ENCODE measurements around the gene CLK3. TPM values are rescaled to one million over a fixed set of nuclear protein-coding genes. Genes with fewer than 3 reads are reported as not detected.

CLK3 gene
- total and polyA plus RNA-seq, 2 donors (not counting 3 experiments of a cell fraction or from before 2014, with no cell fraction given): 75.5 to 121 TPM

DNA sequence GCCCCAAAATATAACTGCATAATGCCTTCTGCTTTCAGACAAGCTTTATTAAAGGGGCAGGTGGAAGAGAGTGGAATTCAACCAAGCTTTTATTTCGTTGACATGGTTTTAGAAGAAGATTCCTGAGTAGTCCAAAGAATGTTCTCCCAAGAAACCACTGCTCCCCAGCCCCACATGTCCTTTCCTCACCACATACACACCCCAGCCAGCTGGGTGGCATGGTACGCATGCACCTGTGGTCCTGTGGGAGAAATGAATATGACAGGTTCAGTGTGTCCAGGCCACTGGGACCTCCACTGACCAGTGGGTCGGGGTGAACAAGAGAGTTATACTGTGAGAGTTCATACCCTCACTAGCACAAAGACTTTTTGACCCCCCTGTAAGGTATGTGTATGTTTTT is 44.4 kb upstream of the CLK3 start:
- no peak overlapping the region for H2AFZ ChIP-seq (ENCODE audit: low read depth, low read length)
- CTCF ChIA-PET: interaction anchor here (0.6 to 1.5 kb wide), 2 partner anchors 9 to 50 kb away, joined by 3 read pairs; no protein-coding TSS in a partner anchor

More for the DNA sequence above, 44.4 kb upstream of the CLK3 start:
- intact Hi-C loops (cut with micrococcal nuclease): no loop called here
- Histone ChIP-seq H3K9ac (replicated peaks; ENCODE audit: extremely low read depth, insufficient read depth, low read length) (no peak overlapping the region), H3K4me1 (ENCODE audit: control insufficient read depth, extremely low read depth, insufficient read depth, low read length) (peaks cover 21% of the 10 kb centered on the region), H3K4me2 (ENCODE audit: insufficient read depth, low read length) (no peak overlapping the region), H3K36me3 (ENCODE audit: control insufficient read depth in 2 of 2, extremely low read depth in 1 of 2, insufficient read depth in 2 of 2, low read length in 2 of 2) (peaks cover 0 to 8% of the 10 kb centered on the region in 2 experiments), H3K9me1 (replicated peaks; ENCODE audit: control insufficient read depth, extremely low read depth, insufficient read depth, low read length) (no peaks in the 10 kb centered on the region), H4K20me1 (replicated peaks; ENCODE audit: control insufficient read depth, extremely low read depth, insufficient read depth, low read length) (no peaks in the 10 kb centered on the region), H3K27me3 (ENCODE audit: control insufficient read depth in 2 of 2, insufficient read depth in 2 of 2, low read length in 2 of 2) (no peaks in the 10 kb centered on the region), H3K9me3 (replicated peaks; ENCODE audit: control insufficient read depth, insufficient read depth, low read length) (no peaks in the 10 kb centered on the region), H3K27ac (ENCODE audit: insufficient read depth, low read depth, low read length) (no peak overlapping the region), H3K79me2 (ENCODE audit: control insufficient read depth, insufficient read depth, low read length) (no peaks in the 10 kb centered on the region), H3K4me3 (replicated peaks in 1 of 3; ENCODE audit: insufficient read depth in 1 of 3, low read depth in 1 of 3, low read length in 3 of 3) (no peak overlapping the region)
- no peak for TF ChIP-seq MAX (IDR thresholded peaks at IDR 0.05; ENCODE audit: insufficient read depth, insufficient read length)
- no peak for TF ChIP-seq JUN (IDR thresholded peaks at IDR 0.05; ENCODE audit: borderline replicate concordance, insufficient read depth, insufficient read length, low read depth)
- no peak for TF ChIP-seq POLR2A (IDR thresholded peaks at IDR 0.05; ENCODE audit: low read depth, low read length)
- TF ChIP-seq, protein P1, sequence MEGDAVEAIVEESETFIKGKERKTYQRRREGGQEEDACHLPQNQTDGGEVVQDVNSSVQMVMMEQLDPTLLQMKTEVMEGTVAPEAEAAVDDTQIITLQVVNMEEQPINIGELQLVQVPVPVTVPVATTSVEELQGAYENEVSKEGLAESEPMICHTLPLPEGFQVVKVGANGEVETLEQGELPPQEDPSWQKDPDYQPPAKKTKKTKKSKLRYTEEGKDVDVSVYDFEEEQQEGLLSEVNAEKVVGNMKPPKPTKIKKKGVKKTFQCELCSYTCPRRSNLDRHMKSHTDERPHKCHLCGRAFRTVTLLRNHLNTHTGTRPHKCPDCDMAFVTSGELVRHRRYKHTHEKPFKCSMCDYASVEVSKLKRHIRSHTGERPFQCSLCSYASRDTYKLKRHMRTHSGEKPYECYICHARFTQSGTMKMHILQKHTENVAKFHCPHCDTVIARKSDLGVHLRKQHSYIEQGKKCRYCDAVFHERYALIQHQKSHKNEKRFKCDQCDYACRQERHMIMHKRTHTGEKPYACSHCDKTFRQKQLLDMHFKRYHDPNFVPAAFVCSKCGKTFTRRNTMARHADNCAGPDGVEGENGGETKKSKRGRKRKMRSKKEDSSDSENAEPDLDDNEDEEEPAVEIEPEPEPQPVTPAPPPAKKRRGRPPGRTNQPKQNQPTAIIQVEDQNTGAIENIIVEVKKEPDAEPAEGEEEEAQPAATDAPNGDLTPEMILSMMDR (IDR thresholded peaks at IDR 0.05; ENCODE audit: extremely low read depth in 1 of 2, insufficient read depth in 1 of 2, low read depth in 1 of 2, low read length in 2 of 2): no peak
- TF ChIP-seq POLR2AphosphoS5 (IDR thresholded peaks at IDR 0.05; ENCODE audit: insufficient read depth, low read depth, low read length): no peak
- TF ChIP-seq MYC (IDR thresholded peaks at IDR 0.05; ENCODE audit: low read depth, low read length): no peak
- no peak for TF ChIP-seq EZH2 (IDR thresholded peaks at IDR 0.05; ENCODE audit: borderline replicate concordance, low read depth, low read length, severe bottlenecking)
- no peak for TF ChIP-seq GATA2 (IDR thresholded peaks at IDR 0.05; ENCODE audit: insufficient read depth, insufficient read length, low read depth, low read length)
- TF ChIP-seq FOS (IDR thresholded peaks at IDR 0.05; ENCODE audit: borderline replicate concordance, insufficient read depth, low read length): no peak
- POLR2A ChIA-PET: no interaction called here
- no TSS peak for BruUV-seq (replicated peaks)
- no peak for FAIRE-seq
- dilution Hi-C loops (cut with MboI; ENCODE audit: extremely low pct_ligation_motif_present, low sequenced_read_pairs): no loop called here
- DNase-seq (ENCODE audit: low read depth, low spot score): no peak

Measured in endothelial cell of umbilical vein (primary cell).